ENCODE results near the gene UCP3. TPM values are rescaled to one million over a fixed set of nuclear protein-coding genes. Genes with fewer than 3 reads are reported as not detected.

UCP3 gene, protein sequence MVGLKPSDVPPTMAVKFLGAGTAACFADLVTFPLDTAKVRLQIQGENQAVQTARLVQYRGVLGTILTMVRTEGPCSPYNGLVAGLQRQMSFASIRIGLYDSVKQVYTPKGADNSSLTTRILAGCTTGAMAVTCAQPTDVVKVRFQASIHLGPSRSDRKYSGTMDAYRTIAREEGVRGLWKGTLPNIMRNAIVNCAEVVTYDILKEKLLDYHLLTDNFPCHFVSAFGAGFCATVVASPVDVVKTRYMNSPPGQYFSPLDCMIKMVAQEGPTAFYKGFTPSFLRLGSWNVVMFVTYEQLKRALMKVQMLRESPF
- total RNA-seq (2014; rRNA removed; shearing (Covaris generic)) = not detected in 2 replicates

DNA sequence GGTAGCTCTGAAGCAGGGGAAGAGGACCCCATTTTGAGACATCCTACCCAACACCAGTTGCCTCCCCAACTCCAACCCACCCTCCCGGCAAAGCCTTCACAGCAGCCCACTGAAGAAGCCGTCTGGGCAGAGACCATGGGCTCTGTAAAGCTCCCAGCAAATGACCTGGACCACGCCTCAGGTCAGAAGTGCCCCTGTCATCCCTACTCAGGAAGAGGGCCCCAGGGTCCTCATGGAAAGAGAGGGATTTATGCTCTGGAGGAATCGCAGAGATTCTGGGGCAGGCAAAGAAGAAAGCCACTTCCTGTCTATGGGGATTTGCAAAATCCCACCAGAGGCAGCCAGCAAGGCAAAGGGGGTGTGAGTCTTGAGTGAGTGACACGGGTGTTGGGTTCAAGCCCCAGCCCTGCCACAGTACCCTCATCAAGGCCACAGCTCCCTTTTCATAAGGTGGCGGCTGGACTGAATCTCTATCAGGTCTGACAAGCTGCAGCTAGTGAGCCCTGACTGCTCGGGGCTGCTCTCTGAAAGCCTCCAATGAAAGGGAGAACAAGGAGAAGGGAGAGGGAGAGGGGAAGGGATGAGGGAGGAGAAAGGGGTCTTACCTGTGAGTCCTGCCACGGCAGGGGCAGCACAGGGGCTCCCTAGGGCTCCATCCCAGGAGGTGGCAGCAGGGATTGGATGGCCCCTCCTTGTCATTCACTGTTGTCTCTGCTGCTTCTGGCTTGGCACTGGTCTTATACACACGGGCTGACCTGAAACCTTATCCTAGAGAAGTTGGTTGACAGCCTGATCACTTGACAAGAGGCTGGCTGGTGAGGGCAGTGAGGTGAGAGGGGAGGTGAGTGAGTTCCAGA, at the start of gene UCP3:
Gene UCP3, minus strand, starts transcription at position 713 of the 857 bp plus-strand sequence. CDS start 2,043 bp downstream, outside the sequence.
- DNase-seq (ENCODE audit: low spot score) = no peak

DNA sequence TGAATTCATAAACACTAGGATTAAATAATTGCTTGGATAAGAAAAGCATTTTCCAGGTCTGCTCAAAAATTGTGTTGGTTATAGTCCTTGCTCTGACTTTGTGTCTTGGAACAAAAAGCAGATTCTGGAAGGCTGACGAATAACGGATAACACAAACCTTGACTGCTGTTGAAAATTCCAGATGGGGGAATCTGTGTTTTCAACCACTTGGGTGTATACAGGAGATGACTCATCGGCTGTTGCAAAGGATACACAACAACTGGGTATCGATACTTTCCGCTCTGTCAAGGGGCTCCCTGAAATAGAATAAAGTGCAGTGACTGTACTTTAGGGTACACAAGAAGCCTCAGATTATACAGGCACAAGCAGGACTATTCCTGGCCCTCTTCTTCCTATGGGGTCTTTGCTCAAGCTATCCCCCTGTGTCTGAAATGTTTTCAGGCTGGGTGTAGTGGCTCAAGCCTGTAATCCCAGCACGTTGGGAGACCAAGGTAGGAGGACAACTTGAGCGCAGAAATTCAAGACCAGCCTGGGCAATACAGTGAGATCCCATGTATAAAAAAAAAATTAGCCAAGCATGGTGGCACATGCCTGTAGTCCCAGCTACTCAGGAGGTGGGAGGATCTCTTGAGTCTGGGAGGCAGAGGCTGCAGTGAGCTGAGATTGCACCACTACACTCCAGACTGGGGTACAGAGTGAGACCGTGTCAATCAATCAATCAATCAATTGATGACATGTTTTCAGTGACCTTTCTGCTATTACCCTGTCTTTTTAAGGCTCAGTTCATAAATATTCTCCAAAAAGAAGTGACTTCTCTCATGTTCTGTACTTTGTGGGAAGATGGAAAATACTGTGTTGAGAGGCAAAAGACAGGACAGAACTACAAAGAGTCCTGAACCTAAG, 48.6 kb upstream of the UCP3 start:
- peak; percentile 19 for DNase-seq (ENCODE audit: low spot score)

DNA sequence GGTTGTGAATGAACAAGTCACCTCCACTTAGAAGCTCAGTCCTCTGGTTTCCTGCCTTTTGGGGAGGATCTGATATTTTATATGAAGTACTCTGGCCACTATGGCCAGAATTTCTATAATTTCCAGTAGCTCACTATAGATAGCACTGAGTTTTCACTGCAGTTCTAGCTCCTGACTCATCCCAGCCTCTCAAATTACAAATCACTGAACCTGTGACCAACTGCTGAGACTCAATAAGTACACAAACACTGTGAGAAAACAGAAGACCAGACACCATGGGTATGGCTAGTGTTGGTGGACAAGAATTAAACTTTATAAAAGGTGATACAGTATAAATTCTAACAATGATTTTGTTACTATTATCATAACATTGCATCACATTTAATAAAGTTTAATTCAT, 47.1 kb upstream of the UCP3 start:
- no peak for DNase-seq (ENCODE audit: low spot score)

DNA sequence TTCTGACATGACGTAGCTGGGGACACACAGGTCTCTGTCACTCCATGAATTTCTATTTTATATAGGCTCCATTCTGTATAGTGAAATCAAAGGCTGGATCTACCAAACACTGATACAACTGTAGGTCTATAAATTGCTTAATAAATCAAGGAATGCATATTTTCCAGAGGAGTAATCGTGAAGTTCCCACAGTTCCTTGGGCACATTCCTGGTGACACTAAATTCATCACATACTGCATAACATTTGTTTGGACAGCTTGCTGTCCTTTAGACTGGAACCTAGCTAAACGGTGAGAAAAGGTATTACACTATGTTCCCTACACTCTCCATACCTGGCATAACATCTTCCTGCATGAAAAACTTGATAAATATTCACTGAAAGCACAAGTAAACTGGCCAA, 41.6 kb upstream of the UCP3 start:
- no peak for DNase-seq (ENCODE audit: low spot score)

DNA sequence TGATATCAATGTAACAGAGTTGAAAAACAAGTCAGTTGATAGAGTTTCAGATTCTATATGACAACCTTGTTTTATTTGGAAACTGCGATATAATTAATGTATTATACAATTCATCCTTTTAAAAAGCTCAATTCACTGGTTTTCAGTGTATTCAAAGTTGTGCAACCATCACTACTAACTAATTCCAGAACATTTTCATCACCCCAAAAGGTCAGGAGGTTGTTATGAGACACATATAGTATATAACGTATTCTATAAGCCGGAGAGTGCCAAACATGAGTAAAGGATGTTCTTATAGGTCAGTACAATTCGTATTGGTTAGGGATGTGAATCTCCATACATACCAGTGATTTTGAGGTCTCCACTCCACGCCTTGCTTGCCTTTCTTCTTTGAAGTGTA, 40.1 kb upstream of the UCP3 start:
- DNase-seq (ENCODE audit: low spot score) = no peak

DNA sequence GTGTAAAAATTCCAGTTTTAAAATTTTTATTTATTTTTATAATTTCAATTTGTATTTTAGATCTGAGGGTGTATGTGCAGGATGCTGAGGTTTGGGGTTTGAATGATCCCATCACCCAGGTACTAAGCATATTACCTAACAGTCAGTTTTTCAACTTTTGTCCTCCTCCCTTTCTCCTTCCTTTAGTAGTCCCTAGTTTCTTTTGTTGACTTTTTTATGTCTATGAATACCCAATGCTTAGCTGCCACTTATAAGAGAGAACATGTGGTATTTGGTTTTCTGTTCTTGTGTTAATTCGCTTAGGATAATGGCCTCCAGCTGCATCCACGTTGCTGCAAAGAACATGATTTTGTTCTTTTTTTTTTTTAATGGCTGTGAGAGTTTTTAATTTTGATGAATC, 35.7 kb upstream of the UCP3 start:
- no peak for DNase-seq (ENCODE audit: low spot score)

DNA sequence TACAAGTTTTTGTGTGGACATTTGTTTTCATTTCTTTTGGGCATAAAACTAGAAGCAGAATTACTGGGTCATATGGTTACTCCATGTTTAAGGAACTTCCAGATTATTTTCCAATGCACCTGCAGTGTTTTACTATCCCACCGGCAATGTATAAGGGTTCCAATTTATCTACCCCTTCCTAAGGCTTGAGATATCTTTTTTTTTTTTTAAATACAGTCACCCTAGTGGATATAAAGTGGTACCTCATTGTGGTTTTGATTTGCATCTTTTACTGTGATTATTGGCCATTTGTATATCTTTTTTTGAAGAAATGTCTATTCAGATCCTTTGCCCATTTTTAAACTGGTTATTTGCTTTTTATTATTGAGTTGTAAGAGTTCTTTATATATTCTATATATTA, 34.6 kb upstream of the UCP3 start:
- DNase-seq (ENCODE audit: low spot score) = no peak

DNA sequence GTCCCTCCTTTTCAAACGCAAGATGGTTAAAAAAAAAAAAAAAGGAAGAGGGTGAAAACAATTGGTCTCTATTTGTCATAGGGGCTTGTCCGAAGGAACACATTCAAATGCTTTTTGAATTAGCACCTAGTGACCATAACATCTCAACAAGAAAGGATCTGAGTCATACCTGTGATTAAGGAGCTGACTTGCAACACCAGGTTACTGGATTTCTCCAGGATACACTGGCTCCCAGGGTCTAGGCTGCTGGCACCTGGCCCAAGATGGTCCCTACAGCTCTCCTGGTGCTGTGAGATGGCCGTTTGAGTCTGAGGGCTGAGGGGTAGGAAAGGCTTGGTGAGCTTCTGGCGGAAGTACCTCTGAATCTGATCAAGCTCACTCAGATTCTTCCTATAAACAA, 28.4 kb upstream of the UCP3 start:
- DNase-seq (ENCODE audit: low spot score) = peak; percentile 20

DNA sequence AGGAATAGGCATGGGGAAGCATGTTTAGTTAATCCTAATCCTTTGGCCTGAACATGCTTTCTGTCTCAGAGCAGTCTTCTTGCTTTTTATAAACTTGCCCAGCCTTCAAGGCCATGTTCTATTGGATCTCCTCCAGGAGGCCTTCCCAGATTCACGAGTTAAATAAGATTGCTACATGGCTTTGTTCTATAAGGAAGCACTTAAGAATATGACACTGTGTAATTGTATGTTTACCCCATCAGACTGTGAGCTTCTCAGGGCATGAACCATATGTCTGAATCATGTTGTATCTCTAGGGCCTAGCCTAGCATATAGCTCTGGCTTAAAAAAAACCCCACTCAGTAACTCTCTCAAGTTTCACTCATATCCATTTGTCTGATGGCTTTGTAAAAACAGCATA, 26.4 kb upstream of the UCP3 start:
- no peak for DNase-seq (ENCODE audit: low spot score)

DNA sequence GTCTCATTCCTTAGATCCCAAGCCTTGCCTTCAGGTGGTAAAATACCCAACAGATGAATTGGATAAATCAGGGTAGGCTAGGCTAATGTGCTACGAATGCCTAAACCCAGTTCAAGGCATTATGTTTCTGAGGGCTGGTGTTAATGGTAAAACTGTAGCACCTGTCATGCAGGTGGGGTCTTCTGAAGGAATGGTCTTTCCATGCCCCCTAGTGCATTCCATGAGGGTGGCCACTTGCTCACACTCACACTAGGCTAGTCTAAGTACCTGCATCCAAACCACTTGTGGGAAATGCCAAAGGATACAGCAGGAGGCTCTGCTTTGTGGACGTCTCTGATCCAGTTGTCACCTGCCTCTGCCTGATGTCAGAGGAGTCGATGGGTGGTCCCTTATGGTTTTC, 24.2 kb upstream of the UCP3 start:
- DNase-seq (ENCODE audit: low spot score) = no peak

DNA sequence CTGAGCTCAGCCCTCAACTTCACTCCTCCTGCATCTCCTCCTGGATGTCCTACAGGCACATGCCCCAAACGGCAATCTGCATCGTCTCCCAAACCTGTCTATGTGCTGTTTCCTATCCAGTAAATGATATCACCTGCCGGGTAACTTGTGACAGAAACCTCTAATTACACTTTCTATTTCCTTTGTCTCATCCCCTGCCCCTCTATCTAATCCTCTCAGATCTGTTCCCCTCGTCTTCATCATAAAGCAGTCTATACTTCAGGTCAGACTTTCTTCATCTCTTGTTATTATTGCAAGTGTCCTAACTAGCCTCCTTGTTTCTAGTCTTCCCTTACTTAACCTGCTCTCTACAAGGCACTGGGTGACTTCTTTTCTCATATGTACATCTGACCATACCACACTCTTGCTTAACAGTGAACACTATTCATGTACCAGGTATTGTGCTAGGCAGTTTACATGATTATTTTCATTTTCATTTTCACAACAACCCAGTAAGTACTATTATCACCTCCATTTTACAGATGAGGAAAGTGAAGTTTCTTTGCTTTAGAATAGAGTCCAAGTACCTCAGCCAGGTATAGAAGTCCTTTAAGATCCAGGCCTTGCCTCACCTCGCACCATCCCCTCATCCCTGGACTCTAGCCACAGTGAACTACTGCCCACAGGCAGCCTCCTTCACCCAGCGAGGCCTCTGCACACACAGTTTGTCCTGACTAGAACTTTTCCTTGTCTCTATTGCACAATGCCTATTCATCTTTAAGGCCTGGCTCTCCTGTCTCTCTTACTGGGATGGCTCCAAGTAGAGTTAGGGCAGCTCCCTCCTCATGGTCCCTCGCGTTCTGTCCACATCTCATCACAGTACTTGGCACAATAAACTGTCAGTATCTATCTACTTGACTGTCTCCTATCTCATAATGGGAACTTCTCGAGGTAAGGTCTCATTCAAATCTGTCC, 22.1 kb upstream of the UCP3 start:
- no peak for DNase-seq (ENCODE audit: low spot score)

DNA sequence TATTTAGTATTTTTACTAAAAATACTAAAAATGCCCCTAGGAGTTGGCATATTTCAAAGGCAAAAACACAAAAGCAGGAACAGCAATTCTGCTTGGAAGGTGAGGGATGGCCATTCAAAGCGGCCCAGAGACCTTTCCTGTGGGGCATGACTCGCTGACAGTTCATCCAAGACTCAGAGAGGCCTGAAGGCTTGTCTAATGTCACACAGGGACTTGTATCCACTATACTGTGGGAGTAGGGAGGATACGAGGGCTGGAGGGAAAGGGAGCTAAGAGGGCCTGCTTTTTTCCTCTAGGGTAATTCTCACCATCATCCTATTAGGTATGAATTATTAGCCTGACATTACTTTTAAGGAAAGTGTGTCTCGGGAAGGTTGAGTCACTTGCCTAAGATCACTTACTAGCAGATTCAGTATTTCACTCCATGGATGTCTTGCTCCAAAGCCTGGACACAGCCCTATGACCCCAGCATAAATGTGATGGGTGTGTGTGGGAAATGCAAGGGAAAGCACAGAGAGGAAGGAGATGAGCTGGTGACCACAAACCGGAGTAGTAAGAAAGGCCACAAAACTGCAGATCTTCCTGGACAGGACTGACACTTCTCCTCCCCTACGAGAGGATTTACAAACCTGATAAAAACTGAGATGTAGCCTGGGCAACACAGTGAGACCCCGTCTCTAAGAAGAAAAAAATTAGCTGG, 16.7 kb upstream of the UCP3 start:
- DNase-seq (ENCODE audit: low spot score) = no peak

DNA sequence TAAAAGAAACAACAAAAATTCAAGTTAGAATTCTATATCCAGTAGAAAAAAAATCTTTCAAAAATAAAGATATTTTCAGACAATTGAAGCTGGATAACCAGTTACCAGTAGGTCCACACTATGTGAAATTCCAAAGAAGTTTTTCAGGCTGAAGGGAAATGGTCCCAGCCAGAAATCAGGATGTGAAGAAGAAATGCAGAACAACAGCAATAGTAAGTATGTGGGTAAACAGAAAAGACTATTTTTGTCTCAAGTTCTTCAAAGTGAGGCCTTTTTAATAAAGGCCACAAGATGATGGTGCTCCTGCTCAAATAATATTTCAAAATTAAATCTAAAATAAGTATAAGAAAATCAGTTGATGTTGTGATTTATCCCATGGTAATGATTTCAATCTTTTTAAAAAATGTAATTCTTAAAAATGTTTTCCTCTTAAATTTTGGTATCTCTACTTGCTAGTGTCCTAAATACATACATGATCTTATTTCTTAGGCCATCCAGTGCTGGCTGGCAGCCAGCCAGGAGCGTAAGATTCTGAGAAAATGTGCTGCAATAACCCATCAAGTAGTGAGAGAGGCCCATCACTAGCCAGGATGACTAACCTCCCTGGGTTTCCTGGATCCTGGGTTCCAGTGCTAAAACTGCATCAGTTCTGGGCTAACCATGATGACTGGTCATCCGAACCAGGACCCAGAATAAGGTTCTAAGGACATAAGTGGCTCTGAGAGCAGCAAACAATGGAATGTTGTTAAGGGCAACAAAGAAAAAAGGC, 15.6 kb upstream of the UCP3 start:
- no peak for DNase-seq (ENCODE audit: low spot score)

DNA sequence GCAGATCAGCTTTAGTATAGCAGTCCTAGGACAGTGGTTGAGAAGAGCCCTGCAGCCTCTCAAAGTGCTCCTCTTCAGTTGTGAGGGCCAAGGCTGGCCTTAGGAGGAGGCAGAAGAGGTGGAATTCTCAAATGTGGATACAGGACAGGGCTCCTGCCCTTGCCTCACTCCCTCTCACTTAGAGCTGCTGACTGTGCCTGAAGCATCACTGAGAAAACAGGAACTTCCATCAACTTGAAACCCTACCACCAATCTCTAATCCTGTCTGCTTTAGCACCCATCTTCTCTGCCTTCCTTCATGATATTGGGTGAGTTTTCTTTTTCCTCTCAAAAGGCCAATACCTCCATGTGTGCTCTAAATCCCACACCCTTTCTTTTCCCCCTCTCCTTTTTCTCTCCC, 14.4 kb upstream of the UCP3 start:
- no peak for DNase-seq (ENCODE audit: low spot score)

DNA sequence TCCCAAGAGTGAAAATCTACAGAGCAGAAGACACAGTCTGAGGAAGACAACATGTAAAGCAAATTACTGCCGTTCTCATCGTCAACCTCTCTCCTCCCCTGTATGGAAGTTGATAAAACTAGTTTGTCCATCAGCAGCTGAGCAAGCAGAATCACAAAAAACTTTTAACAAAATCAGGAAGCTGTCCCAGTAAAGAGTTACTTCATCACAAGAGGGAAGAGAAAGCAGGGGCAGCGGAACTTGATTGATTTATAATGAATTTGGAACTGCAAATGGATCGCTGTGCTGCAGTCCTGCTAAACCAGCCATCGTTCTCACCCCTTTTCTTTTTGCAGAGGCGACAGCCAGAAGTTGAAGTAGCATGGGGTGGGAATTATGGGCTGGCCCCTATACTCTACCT, 13.7 kb upstream of the UCP3 start:
- DNase-seq (ENCODE audit: low spot score) = no peak

DNA sequence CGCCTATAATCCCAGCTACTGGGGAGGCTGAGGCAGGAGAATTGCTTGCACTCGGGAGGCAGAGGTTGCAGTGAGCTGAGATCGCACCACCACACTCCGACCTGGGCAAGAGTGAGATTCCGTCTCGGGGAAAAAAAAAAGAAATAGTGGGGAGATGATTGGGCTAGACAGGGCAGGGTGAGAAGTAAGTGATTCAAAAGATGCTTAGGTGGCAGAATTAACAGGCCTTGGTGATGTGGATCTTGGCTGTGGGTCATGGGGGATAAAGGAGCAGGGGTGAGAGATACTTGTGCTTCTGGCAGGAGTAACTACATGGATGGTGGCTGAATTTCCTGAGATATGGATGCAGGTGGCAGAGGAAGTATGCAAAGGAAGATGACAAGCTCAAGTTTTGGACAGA, 13.1 kb upstream of the UCP3 start:
- DNase-seq (ENCODE audit: low spot score) = no peak

DNA sequence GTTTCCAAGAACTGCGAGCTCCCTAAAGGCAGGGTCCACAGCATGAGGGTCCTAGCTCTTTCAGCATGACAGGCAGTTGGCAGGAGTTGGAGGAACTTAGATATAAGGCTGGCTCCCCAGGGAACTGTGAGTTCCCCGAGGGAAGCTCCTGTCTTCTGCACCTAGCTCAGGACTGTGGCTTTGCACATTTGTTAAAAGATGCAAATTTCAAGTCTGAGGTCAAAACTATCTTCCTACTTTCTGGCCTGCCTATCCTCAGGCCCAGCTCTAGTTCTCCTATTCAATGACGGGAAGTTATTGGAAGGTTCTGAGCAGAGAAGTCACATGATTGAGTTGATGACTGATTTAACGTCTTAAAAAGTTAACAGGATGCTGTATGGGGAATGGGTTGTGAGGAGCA, 11.7 kb upstream of the UCP3 start:
- no peak for DNase-seq (ENCODE audit: low spot score)

DNA sequence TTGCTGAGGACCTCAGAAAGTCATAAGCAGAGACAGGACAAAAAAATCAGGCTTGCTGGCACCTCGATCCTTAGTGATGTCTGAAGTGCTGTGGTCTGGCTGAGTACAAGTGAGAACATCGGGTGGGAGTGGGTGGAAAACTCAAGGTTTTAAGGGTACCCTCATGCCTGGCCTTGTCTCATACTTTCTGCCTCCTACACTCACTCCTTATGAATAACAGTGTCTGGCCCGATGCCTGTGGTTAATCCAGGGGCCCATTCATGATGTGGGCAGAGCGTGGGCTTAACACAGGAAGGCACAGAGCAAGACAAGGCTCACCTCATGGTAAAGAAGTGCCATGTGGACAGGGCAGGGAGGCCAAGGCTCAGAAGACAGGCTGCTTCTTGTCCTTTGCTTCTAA, 11.0 kb upstream of the UCP3 start:
- peak; percentile 19 for DNase-seq (ENCODE audit: low spot score)

DNA sequence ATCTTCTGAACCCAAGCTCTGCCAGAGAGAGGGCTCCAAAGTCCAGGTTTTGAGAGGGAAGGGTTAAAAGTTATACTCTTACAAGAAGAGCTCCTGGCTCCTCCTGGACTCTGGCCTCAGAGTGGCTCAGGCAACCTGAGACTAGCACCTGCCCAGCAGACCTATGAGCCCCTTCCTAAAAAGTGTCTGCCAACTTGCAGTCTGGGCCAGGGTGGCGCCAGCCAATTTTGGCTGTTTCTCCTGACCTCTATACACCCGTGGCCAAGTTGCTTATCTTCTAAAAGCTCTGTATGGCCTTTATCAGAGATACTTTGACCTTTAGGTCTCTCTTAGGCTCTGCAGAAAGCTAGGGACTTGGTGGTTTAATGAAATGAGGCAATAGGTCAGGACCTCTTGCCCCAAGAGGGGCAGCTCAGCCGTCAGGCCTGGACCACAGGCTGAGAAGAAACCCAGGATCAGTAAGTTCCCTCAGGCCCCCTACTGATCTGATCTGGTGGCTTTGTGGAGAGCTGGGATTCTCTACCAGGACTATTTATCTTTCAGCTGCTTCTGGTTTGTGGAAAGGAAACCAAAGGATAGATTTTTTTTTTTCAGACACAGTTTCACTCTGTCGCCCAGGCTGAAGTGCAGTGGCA, 10.3 kb upstream of the UCP3 start:
- DNase-seq (ENCODE audit: low spot score) = no peak
